22Rv1 (cell line): ENCODE data around the gene SUGCT.

ENCODE experiments used
- H3K27ac ChIP-seq: fragments of 450-650 bp; 2 replicates; pipeline ENCODE4 v1.5.1; 2017
- CTCF ChIP-seq: fragments of 450-650 bp; IDR thresholded peaks from 2 replicates; pipeline ENCODE4 v1.5.1; 2017; ENCODE audit warnings: mild to moderate bottlenecking
- ZFX ChIP-seq: fragments of 450-650 bp; IDR thresholded peaks from 2 replicates; pipeline ENCODE4 v1.6.1; 2017; ENCODE audit warnings: antibody characterized with exemption, borderline replicate concordance

Gene SUGCT

GRCh38 chr7:40232242-40232893 lies 97.6 kb downstream of the SUGCT start:
- no peak for TF ChIP-seq ZFX
- TF ChIP-seq CTCF = peak; percentile 78
- no peak overlapping the region for H3K27ac ChIP-seq

- no peak overlapping the region for H3K27ac ChIP-seq
- TF ChIP-seq ZFX (no peak), CTCF (no peak)
Measured at GRCh38 chr7:40234046-40234445, 99.2 kb downstream of the SUGCT start.

DNA sequence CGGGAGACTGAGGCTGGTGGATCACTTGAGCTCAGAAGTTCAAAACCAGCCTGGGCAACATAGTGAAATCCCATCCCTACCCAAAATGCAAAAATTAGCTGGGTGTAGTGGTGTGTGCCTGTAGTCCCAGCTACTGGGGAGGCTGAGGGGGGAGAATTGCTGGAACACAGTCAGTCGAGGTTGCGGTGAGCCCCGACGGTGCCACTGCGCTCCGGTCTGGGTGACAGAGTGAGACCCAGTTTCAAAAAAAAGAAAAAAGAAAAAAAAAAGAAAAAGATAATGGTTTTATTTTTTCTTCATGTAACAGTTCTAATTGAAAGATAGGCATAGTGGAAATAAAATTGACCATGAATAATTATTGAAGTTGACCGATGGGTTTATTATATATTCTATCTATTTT lies 99.9 kb downstream of the SUGCT start:
- H3K27ac ChIP-seq = no peak overlapping the region
- TF ChIP-seq CTCF (no peak), ZFX (no peak)

DNA sequence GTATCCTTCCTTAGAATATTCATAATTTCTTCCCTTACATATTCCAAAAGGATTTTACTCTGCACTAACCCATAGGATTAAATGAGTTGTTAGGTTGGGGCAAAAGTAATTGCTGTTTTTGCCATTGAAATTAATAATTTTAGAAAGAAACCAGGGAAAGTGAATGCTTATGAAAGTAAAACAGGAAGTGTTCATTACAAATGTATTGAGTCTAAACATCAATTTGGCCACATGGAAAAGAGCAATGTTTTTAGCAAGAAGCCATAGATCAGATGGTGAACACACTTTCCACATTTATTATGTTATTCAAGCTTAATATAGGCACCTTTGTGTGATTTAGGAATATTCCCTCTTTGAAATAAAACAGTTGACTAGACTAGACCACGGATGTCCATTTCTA lies 102.9 kb downstream of the SUGCT start:
- TF ChIP-seq CTCF = no peak
- TF ChIP-seq ZFX = no peak
- no peak overlapping the region for H3K27ac ChIP-seq

DNA sequence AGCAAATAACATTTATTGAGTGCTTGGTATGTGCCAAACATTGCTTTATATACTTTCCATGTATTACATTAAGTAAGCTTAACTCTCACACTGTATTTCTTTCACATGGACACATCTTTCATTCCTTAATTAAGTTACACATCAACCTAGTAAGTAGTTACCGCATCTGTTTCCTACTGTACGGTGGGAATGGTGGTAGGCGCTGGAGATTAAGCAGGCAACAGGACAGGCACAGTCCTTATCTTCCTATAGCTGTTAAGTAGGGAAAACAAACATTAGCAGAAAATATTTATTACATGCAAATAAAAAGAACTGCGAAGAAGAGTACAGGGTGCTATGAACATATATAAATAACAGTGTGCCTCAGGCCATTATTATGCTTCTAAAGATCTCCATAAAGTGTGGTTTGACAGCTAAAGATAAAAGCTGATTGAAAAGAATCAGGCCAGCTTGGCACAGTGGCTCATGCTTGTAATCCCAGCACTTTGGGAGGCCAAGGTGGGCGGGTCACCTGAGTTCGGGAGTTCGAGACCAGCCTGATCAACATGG lies 105.0 kb downstream of the SUGCT start:
- TF ChIP-seq CTCF (no peak), ZFX (no peak)
- 0 out of 2 replicates have a peak overlapping the region, but pooled peaks have one; percentile 2 for H3K27ac ChIP-seq

- no peak for TF ChIP-seq CTCF
- TF ChIP-seq ZFX = no peak
- no peak overlapping the region for H3K27ac ChIP-seq
Measured at GRCh38 chr7:40243076-40243475, 108.3 kb downstream of the SUGCT start.

DNA sequence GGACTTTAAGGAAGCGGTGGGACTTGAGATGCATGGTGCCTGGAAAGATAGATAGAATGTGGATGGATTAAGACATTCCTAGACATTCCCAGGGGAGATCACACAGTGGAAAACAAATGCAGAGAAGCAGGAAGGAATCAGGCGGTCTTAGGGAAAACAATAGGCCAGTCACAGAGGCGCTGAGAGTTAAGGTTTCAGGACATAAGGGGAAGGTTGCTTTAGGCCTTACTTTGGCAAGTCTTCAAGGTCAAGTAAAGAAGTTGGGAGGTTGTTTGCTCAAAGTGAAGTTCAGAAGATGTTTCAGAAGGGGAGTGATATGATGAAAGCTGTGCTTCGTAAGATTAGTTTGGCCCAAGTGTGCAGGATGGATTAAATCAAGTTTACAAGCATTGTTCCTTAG lies 109.4 kb downstream of the SUGCT start:
- H3K27ac ChIP-seq = no peak overlapping the region
- TF ChIP-seq ZFX (no peak), CTCF (no peak)
